Measurements from ENCODE around the gene USP40.

- TF ChIP-seq CTCF (IDR thresholded peaks at IDR 0.05) = no peak
- TF ChIP-seq, protein P1, sequence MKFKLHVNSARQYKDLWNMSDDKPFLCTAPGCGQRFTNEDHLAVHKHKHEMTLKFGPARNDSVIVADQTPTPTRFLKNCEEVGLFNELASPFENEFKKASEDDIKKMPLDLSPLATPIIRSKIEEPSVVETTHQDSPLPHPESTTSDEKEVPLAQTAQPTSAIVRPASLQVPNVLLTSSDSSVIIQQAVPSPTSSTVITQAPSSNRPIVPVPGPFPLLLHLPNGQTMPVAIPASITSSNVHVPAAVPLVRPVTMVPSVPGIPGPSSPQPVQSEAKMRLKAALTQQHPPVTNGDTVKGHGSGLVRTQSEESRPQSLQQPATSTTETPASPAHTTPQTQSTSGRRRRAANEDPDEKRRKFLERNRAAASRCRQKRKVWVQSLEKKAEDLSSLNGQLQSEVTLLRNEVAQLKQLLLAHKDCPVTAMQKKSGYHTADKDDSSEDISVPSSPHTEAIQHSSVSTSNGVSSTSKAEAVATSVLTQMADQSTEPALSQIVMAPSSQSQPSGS (CRISPR knock-in tag; IDR thresholded peaks at IDR 0.05; ENCODE audit: borderline replicate concordance, low read depth) = no peak
- TF ChIP-seq MXD4 (CRISPR knock-in tag; IDR thresholded peaks at IDR 0.05; ENCODE audit: borderline replicate concordance) = no peak
Observed at GRCh38 chr2:233458031-233458610, 108.5 kb downstream of the USP40 start.
